ENCODE measurements around the gene PFDN6. TPM values are rescaled to one million over a fixed set of nuclear protein-coding genes. Genes with fewer than 3 reads are reported as not detected.
A peak's percentile ranks its signal among the peaks of the same experiment; 100 is the strongest.

Gene PFDN6
- total and polyA plus RNA-seq, 9 of the 15 experiments (the other 6 are each of a cell fraction or from before 2014, with no cell fraction given), result 6.8 to 475 (median 216) TPM

DNA sequence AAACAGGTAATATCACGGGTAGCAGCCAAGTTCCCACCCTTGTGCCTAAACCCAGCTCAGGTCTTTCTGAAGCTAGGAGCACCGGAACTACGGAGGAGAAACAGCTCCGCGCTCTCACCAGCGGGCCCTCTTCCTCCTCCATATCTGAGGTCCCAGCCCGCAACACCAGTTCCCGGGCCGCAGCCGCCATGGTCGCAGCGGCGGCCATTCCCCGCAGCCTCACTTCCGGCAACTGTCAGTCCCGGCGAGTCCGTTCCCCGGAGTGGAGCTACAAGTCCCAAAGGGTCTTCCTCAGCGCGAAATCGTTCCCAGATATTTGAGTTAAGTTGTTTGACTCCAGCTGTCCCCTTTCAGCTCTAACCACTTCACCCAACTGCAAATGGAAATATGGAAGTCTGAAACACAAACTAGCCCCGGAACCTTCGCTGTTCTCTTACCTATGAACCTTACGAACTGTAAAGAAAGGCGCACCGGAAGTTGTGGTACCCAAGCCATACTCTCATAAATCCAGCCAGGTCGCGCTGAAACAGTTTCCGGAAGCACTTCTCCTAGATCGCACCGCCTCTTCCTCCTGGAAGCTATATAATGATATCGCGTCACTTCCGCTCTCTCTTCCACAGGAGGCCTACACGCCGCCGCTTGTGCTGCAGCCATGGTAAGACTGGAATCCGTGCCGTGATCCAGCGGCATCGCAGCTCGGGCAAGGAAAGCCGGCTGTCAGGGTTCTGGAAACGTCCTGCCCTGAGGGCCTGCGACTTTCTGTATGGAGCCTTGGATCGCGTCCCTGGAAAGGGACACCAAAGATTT is 17.7 kb upstream of the PFDN6 start, which contains the start of the genes RPS18 and VPS52 (continued):
- TF ChIP-seq CREB5 (CRISPR knock-in tag; IDR thresholded peaks at IDR 0.05) (no peak), TAL1 (IDR thresholded peaks at IDR 0.05) (no peak; the same call in 1 of the 2 replicates), XRCC3 (IDR thresholded peaks at IDR 0.05) (no peak), ZNF280B (CRISPR knock-in tag; IDR thresholded peaks at IDR 0.05) (no peak), C11orf30 (IDR thresholded peaks at IDR 0.05; ENCODE audit: low read depth) (peak; percentile 99), PCBP2 (IDR thresholded peaks at IDR 0.05; ENCODE audit: low read depth, low read length, poor library complexity, severe bottlenecking) (no peak), HDAC3 (IDR thresholded peaks at IDR 0.05; ENCODE audit: borderline replicate concordance, partially characterized antibody) (peak; percentile 78), NCOA6 (IDR thresholded peaks at IDR 0.05) (no peak), ZNF740 (CRISPR knock-in tag; IDR thresholded peaks at IDR 0.05) (no peak), ZNF740 (tag; IDR thresholded peaks at IDR 0.05) (no peak; a peak in 1 of 4 replicates), KDM2B (CRISPR knock-in tag; IDR thresholded peaks at IDR 0.05) (0 out of 2 replicates have a peak, but pooled peaks have one; percentile 44), ZNF133 (CRISPR knock-in tag; IDR thresholded peaks at IDR 0.05) (peak; percentile 55; the same call in 1 of the 2 replicates), CC2D1A (IDR thresholded peaks at IDR 0.05) (no peak; the same call in 1 of the 2 replicates), L3MBTL2 (IDR thresholded peaks at IDR 0.05) (peak; percentile 61), RBM39 (optimal IDR thresholded peaks at IDR 0.05; ENCODE audit: low read depth, low read length) (peak; percentile 96), HCFC1 (IDR thresholded peaks at IDR 0.05; ENCODE audit: low read depth, low read length) (peak; percentile 77)
- TF ChIP-seq, protein P1, sequence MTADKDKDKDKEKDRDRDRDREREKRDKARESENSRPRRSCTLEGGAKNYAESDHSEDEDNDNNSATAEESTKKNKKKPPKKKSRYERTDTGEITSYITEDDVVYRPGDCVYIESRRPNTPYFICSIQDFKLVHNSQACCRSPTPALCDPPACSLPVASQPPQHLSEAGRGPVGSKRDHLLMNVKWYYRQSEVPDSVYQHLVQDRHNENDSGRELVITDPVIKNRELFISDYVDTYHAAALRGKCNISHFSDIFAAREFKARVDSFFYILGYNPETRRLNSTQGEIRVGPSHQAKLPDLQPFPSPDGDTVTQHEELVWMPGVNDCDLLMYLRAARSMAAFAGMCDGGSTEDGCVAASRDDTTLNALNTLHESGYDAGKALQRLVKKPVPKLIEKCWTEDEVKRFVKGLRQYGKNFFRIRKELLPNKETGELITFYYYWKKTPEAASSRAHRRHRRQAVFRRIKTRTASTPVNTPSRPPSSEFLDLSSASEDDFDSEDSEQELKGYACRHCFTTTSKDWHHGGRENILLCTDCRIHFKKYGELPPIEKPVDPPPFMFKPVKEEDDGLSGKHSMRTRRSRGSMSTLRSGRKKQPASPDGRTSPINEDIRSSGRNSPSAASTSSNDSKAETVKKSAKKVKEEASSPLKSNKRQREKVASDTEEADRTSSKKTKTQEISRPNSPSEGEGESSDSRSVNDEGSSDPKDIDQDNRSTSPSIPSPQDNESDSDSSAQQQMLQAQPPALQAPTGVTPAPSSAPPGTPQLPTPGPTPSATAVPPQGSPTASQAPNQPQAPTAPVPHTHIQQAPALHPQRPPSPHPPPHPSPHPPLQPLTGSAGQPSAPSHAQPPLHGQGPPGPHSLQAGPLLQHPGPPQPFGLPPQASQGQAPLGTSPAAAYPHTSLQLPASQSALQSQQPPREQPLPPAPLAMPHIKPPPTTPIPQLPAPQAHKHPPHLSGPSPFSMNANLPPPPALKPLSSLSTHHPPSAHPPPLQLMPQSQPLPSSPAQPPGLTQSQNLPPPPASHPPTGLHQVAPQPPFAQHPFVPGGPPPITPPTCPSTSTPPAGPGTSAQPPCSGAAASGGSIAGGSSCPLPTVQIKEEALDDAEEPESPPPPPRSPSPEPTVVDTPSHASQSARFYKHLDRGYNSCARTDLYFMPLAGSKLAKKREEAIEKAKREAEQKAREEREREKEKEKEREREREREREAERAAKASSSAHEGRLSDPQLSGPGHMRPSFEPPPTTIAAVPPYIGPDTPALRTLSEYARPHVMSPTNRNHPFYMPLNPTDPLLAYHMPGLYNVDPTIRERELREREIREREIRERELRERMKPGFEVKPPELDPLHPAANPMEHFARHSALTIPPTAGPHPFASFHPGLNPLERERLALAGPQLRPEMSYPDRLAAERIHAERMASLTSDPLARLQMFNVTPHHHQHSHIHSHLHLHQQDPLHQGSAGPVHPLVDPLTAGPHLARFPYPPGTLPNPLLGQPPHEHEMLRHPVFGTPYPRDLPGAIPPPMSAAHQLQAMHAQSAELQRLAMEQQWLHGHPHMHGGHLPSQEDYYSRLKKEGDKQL (CRISPR knock-in tag; IDR thresholded peaks at IDR 0.05; ENCODE audit: borderline replicate concordance), result no peak
- TF ChIP-seq, protein P2, sequence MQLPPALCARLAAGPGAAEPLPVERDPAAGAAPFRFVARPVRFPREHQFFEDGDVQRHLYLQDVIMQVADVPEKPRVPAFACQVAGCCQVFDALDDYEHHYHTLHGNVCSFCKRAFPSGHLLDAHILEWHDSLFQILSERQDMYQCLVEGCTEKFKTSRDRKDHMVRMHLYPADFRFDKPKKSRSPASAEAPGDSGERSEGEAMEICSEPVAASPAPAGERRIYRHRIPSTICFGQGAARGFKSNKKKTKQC (CRISPR knock-in tag; IDR thresholded peaks at IDR 0.05), result no peak; the same call in none of the 2 replicates

Data from K562 (cell line).